ENCODE data around the gene ITCH. TPM values are rescaled to one million over a fixed set of nuclear protein-coding genes. Genes with fewer than 3 reads are reported as not detected.
A peak's percentile ranks its signal among the peaks of the same experiment; 100 is the strongest.

The ITCH gene
- total RNA-seq, 2 donors from 2014 or later: 30.5 to 34.4 TPM

GRCh38 chr20:34532756-34533155, 169.7 kb downstream of the ITCH start:
- Mint-ChIP-seq H3K27ac (no peak overlapping the region), H3K9me3 (no peaks in the 10 kb centered on the region), H3K4me1 (no peaks in the 10 kb centered on the region), H3K4me3 (no peak overlapping the region), H3K36me3 (ENCODE audit: low read depth) (peaks cover 74% of the 10 kb centered on the region), H3K27me3 (no peaks in the 10 kb centered on the region)
- ATAC-seq (replicated peaks): no peak

GRCh38 chr20:34534391-34535165, 171.5 kb downstream of the ITCH start:
- H3K36me3 Mint-ChIP-seq (ENCODE audit: low read depth): peaks cover 67% of the 10 kb centered on the region
- ATAC-seq (replicated peaks): no peak
- H3K27ac Mint-ChIP-seq: no peak overlapping the region
- H3K4me3 Mint-ChIP-seq: no peak overlapping the region
- H3K9me3 Mint-ChIP-seq: no peaks in the 10 kb centered on the region
- no peaks in the 10 kb centered on the region for H3K4me1 Mint-ChIP-seq
- H3K27me3 Mint-ChIP-seq: no peaks in the 10 kb centered on the region

- Mint-ChIP-seq H3K27ac (no peak overlapping the region), H3K4me1 (no peaks in the 10 kb centered on the region), H3K9me3 (no peaks in the 10 kb centered on the region), H3K4me3 (no peak overlapping the region), H3K36me3 (ENCODE audit: low read depth) (peaks cover 62% of the 10 kb centered on the region), H3K27me3 (no peaks in the 10 kb centered on the region)
- ATAC-seq (replicated peaks): no peak
Observed at GRCh38 chr20:34535301-34535840, 172.3 kb downstream of the ITCH start.

GRCh38 chr20:34535857-34536256, 172.8 kb downstream of the ITCH start:
- Mint-ChIP-seq H3K27me3 (no peaks in the 10 kb centered on the region), H3K36me3 (ENCODE audit: low read depth) (peaks cover 62% of the 10 kb centered on the region), H3K4me1 (peaks cover 3% of the 10 kb centered on the region), H3K27ac (no peak overlapping the region), H3K9me3 (no peaks in the 10 kb centered on the region), H3K4me3 (no peak overlapping the region)
- ATAC-seq (replicated peaks): no peak

GRCh38 chr20:34536798-34537394, 173.8 kb downstream of the ITCH start:
- H3K9me3 Mint-ChIP-seq: no peaks in the 10 kb centered on the region
- no peak overlapping the region for H3K27ac Mint-ChIP-seq
- peaks cover 13% of the 10 kb centered on the region for H3K4me1 Mint-ChIP-seq
- H3K36me3 Mint-ChIP-seq (ENCODE audit: low read depth): peaks cover 63% of the 10 kb centered on the region
- ATAC-seq (replicated peaks): peak; percentile 73
- H3K4me3 Mint-ChIP-seq: no peak overlapping the region
- H3K27me3 Mint-ChIP-seq: no peaks in the 10 kb centered on the region

GRCh38 chr20:34537651-34538050, 174.6 kb downstream of the ITCH start:
- Mint-ChIP-seq H3K4me3 (no peak overlapping the region), H3K27ac (no peak overlapping the region), H3K36me3 (ENCODE audit: low read depth) (peaks cover 63% of the 10 kb centered on the region), H3K27me3 (no peaks in the 10 kb centered on the region), H3K4me1 (peaks cover 13% of the 10 kb centered on the region), H3K9me3 (no peaks in the 10 kb centered on the region)
- no peak for ATAC-seq (replicated peaks)

GRCh38 chr20:34538671-34539123, 175.6 kb downstream of the ITCH start:
- Mint-ChIP-seq H3K4me3 (no peak overlapping the region), H3K36me3 (ENCODE audit: low read depth) (peaks cover 63% of the 10 kb centered on the region), H3K27ac (peak overlapping the region; percentile 67), H3K27me3 (no peaks in the 10 kb centered on the region), H3K9me3 (no peaks in the 10 kb centered on the region), H3K4me1 (peaks cover 16% of the 10 kb centered on the region)
- ATAC-seq (replicated peaks): peak; percentile 56

- Mint-ChIP-seq H3K36me3 (ENCODE audit: low read depth) (peaks cover 54% of the 10 kb centered on the region), H3K9me3 (no peaks in the 10 kb centered on the region), H3K27me3 (no peaks in the 10 kb centered on the region), H3K27ac (peak overlapping the region; percentile 57), H3K4me1 (peaks cover 22% of the 10 kb centered on the region), H3K4me3 (no peak overlapping the region)
- ATAC-seq (replicated peaks): no peak
Observed at GRCh38 chr20:34539756-34540155, 176.7 kb downstream of the ITCH start.

GRCh38 chr20:34540596-34541263, 177.7 kb downstream of the ITCH start:
- H3K4me3 Mint-ChIP-seq: peak overlapping the region; percentile 72
- H3K9me3 Mint-ChIP-seq: no peaks in the 10 kb centered on the region
- ATAC-seq (replicated peaks): no peak
- H3K36me3 Mint-ChIP-seq (ENCODE audit: low read depth): peaks cover 45% of the 10 kb centered on the region
- H3K27me3 Mint-ChIP-seq: no peaks in the 10 kb centered on the region
- H3K27ac Mint-ChIP-seq: peak overlapping the region; percentile 97
- H3K4me1 Mint-ChIP-seq: peaks cover 22% of the 10 kb centered on the region

GRCh38 chr20:34541264-34541901, 178.3 kb downstream of the ITCH start:
- no peaks in the 10 kb centered on the region for H3K9me3 Mint-ChIP-seq

GRCh38 chr20:34541917-34542316, 178.8 kb downstream of the ITCH start:
- peak overlapping the region; percentile 97 for H3K27ac Mint-ChIP-seq
- peak overlapping the region; percentile 72 for H3K4me3 Mint-ChIP-seq
- H3K27me3 Mint-ChIP-seq: no peaks in the 10 kb centered on the region
- peaks cover 33% of the 10 kb centered on the region for H3K36me3 Mint-ChIP-seq (ENCODE audit: low read depth)
- ATAC-seq (replicated peaks): no peak
- peaks cover 22% of the 10 kb centered on the region for H3K4me1 Mint-ChIP-seq
- no peaks in the 10 kb centered on the region for H3K9me3 Mint-ChIP-seq

More at GRCh38 chr20:34541264-34541901, 178.3 kb downstream of the ITCH start:
- H3K27ac Mint-ChIP-seq: peak overlapping the region; percentile 97
- peak overlapping the region; percentile 72 for H3K4me3 Mint-ChIP-seq
- H3K4me1 Mint-ChIP-seq: peaks cover 22% of the 10 kb centered on the region
- no peaks in the 10 kb centered on the region for H3K27me3 Mint-ChIP-seq
- peak; percentile 73 for ATAC-seq (replicated peaks)
- peaks cover 39% of the 10 kb centered on the region for H3K36me3 Mint-ChIP-seq (ENCODE audit: low read depth)

- Mint-ChIP-seq H3K9me3 (no peaks in the 10 kb centered on the region), H3K36me3 (ENCODE audit: low read depth) (peaks cover 28% of the 10 kb centered on the region), H3K27me3 (no peaks in the 10 kb centered on the region), H3K4me1 (peaks cover 22% of the 10 kb centered on the region), H3K27ac (peak overlapping the region; percentile 97), H3K4me3 (peak overlapping the region; percentile 72)
- ATAC-seq (replicated peaks): no peak
Observed at GRCh38 chr20:34542439-34542838, 179.4 kb downstream of the ITCH start.

GRCh38 chr20:34543463-34544056, 180.5 kb downstream of the ITCH start:
- H3K27ac Mint-ChIP-seq: no peak overlapping the region

More at GRCh38 chr20:34543463-34544056, 180.5 kb downstream of the ITCH start:
- H3K27me3 Mint-ChIP-seq: no peaks in the 10 kb centered on the region
- peaks cover 22% of the 10 kb centered on the region for H3K4me1 Mint-ChIP-seq
- no peak for ATAC-seq (replicated peaks)
- no peaks in the 10 kb centered on the region for H3K9me3 Mint-ChIP-seq
- peaks cover 24% of the 10 kb centered on the region for H3K36me3 Mint-ChIP-seq (ENCODE audit: low read depth)
- no peak overlapping the region for H3K4me3 Mint-ChIP-seq

All from activated T-helper 17 cell treated with anti-CD3 and anti-CD28 coated beads, Interleukin-2, amount 50 U/mL, for 72 hours (primary cell).